Naive thymus-derived CD8-positive, alpha-beta T cell (primary cell): ENCODE data around the gene PYHIN1. TPM values are rescaled to one million over a fixed set of nuclear protein-coding genes. Genes with fewer than 3 reads are reported as not detected.

Experiments used
- ATAC-seq, 2 donors: fragments of 150-1000 bp; cut with Tn5 transposase in 1 of 2; sonication (Bioruptor Pico), chemical (Tn5 transposase) in 1 of 2; 1 replicate in 1 of 2; 2 replicates in 1 of 2; pipeline ENCODE4 v1.10.0; 2021; ENCODE audit warnings: mild to moderate bottlenecking in 2 of 2, moderate library complexity in 2 of 2
- POLR2A ChIA-PET: fragments of 350-600 bp; sonication (Branson Sonifier 250); formaldehyde crosslinking; loops from one replicate; lab custom pipeline; 2021; ENCODE audit warnings: antibody characterized with exemption; lab: Charles Lee
- DNase-seq, 10 donors: peaks; one replicate each; pipeline versions ENCODE4 v3.0.0 to v3.0.0-alpha.2; 2020 to 2022
- H3K27ac Mint-ChIP-seq, 10 donors: one replicate each; pipeline ENCODE4 v1.8.0; 2020 to 2022; ENCODE audit warnings: mild to moderate bottlenecking in 10 of 10, mixed read lengths in 10 of 10, moderate library complexity in 4 of 10, inconsistent platforms in 1 of 10
- H3K27me3 Mint-ChIP-seq, 5 donors: one replicate each; pipeline ENCODE4 v1.8.0; 2021 to 2022; ENCODE audit warnings: mixed read lengths in 5 of 5
- H3K36me3 Mint-ChIP-seq, 3 donors: one replicate each; pipeline ENCODE4 v1.8.0; 2020 to 2022; ENCODE audit warnings: mixed read lengths in 3 of 3, mild to moderate bottlenecking in 2 of 3, inconsistent platforms in 1 of 3
- H3K4me1 Mint-ChIP-seq, 4 donors: one replicate each; pipeline ENCODE4 v1.8.0; 2021 to 2022; ENCODE audit warnings: mixed read lengths in 4 of 4
- H3K4me3 Mint-ChIP-seq, 10 donors: one replicate each; pipeline ENCODE4 v1.8.0; 2020 to 2022; ENCODE audit warnings: mild to moderate bottlenecking in 10 of 10, mixed read lengths in 10 of 10, moderate library complexity in 6 of 10, inconsistent platforms in 1 of 10
- H3K9me3 Mint-ChIP-seq, 9 donors: one replicate each; pipeline ENCODE4 v1.8.0; 2020 to 2022; ENCODE audit warnings: mixed read lengths in 9 of 9, mild to moderate bottlenecking in 3 of 9, inconsistent platforms in 1 of 9, moderate library complexity in 1 of 9
- polyA plus RNA-seq, 3 donors: library from polyadenylated mRNA; unstranded; fragments of 300-500 nt; fragmentation: Illumina TruSeq; gene quantifications; one replicate each; pipeline ENCODE4 v1.2.3, GENCODE V29; 2021
- total RNA-seq, 8 experiments: library from RNA in 2 of 8; stranded (reverse) in 2 of 8; gene quantifications; one replicate each; pipeline ENCODE4 v1.2.3 and lab custom pipeline; 2021 to 2026

Gene PYHIN1
- total and polyA plus RNA-seq, 5 experiments from 2014 or later: 4.3 to 49.0 (median 10.9) TPM

DNA sequence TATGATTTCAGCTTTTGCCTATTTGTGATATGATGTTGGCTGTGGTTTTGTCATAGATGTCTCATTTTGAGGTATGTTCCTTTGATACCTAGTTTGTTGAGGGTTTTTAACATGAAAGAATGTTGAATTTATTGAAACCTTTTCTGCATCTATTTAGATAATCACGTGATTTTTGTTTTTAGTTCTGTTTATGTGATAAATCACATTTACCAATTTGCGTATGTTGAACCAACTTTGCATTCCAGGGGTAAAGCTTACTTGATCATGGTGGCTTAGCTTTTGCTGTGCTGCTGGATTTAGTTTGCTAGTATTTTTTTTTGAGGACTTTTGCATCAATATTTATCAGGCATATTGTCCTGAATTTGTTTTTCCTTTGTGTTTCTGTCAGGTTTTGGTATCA is 51.9 kb downstream of the PYHIN1 start:
- no peak for DNase-seq
- H3K4me3 Mint-ChIP-seq: no peak overlapping the region
- no peak for ATAC-seq
- peaks cover 0 to 4% (median 2%) of the 10 kb centered on the region in 5 donors for H3K27me3 Mint-ChIP-seq
- peaks cover 0 to 8% (median 1%) of the 10 kb centered on the region in 4 donors for H3K4me1 Mint-ChIP-seq
- H3K27ac Mint-ChIP-seq: no peak overlapping the region
- POLR2A ChIA-PET: no interaction called here
- peaks cover 6 to 34% (median 28%) of the 10 kb centered on the region in 3 donors for H3K36me3 Mint-ChIP-seq
- peaks cover 0 to 42% (median 26%) of the 10 kb centered on the region in 9 donors for H3K9me3 Mint-ChIP-seq

DNA sequence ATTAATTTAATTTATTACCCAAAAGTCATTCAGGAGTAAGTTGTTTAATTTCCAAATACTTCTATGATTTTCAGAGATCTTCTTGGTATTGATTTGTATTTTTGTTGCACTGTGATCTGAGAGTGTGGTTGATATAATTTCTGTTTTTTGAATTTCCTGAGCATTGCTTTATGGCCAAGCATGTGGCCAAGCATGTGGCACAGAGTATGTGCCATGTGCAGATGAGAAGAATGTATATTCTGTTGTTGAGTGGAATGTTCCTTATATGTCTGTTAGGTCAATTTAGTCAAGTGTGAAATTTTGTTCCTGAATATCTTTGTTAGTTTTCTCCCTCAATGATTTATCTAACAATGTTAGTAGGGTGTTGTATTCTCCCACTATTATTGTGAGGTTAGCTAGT is 53.0 kb downstream of the PYHIN1 start:
- H3K27me3 Mint-ChIP-seq: peaks cover 0 to 6% (median 2%) of the 10 kb centered on the region in 5 donors
- H3K4me3 Mint-ChIP-seq: no peak overlapping the region
- no peak overlapping the region for H3K27ac Mint-ChIP-seq
- POLR2A ChIA-PET: no interaction called here
- peaks cover 0 to 42% (median 26%) of the 10 kb centered on the region in 9 donors for H3K9me3 Mint-ChIP-seq
- ATAC-seq (no peak), DNase-seq (no peak)
- H3K4me1 Mint-ChIP-seq: peaks cover 0 to 3% (median under 1%) of the 10 kb centered on the region in 4 donors
- H3K36me3 Mint-ChIP-seq: peaks cover 8 to 34% (median 33%) of the 10 kb centered on the region in 3 donors

DNA sequence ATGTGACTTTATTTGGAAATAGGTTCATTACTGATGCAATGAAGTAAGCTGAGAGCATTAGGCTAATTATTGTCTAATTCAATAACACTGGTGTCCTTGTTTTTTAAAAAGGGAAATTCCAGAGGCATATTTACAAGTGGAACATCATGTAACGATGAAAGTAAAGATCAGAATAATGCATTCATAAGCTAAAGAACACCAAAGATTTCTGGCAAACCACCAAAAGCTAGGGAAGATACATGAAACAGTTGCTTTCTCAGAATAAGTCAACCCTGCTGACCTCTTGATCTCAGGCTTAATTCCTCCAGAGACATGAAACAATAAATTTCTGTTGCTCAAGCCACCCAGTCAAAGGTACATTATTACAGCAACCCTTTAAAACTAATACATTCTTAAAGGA is 58.1 kb downstream of the PYHIN1 start:
- POLR2A ChIA-PET: no interaction called here
- peaks cover 0 to 6% (median 3%) of the 10 kb centered on the region in 5 donors for H3K27me3 Mint-ChIP-seq
- peaks cover 0 to 21% (median 2%) of the 10 kb centered on the region in 9 donors for H3K9me3 Mint-ChIP-seq
- no peak overlapping the region for H3K27ac Mint-ChIP-seq
- no peak for ATAC-seq
- DNase-seq: no peak
- H3K36me3 Mint-ChIP-seq: peaks cover 4 to 23% (median 10%) of the 10 kb centered on the region in 3 donors
- no peak overlapping the region for H3K4me3 Mint-ChIP-seq
- no peaks in the 10 kb centered on the region for H3K4me1 Mint-ChIP-seq

DNA sequence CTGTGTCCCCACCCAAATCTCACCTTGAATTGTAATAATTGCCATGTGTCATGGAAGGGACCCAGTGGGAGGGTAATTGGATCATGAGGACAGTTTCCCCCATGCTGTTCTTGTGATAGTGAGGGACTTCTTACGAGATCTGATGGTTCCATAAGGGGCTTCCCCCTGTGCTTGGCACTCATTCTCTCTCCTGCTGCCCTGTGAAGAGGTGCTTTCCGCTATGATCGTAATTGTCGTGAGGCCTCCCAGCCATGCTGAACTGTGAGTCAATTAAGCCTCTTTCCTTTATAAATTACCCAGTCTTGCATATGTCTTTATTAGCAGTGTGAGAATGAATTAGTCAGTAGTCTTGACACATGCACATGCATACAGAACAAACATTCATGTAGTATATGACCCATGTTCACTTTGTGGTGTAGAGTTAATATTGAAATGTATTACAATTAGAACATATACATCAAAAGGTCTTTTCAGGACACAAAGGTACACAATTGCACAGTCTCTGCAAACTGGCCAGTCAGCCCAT is 61.5 kb downstream of the PYHIN1 start:
- POLR2A ChIA-PET: no interaction called here
- Mint-ChIP-seq H3K27ac (peak overlapping the region in 1 of 10 donors; percentile 22), H3K27me3 (peaks cover 0 to 6% (median 3%) of the 10 kb centered on the region in 5 donors), H3K4me1 (peaks cover 0 to 21% (median 4%) of the 10 kb centered on the region in 4 donors), H3K4me3 (no peak overlapping the region), H3K36me3 (peaks cover 0 to 24% (median 4%) of the 10 kb centered on the region in 3 donors), H3K9me3 (peaks cover 0 to 12% (median 0%) of the 10 kb centered on the region in 9 donors)
- ATAC-seq: no peak
- no peak for DNase-seq

DNA sequence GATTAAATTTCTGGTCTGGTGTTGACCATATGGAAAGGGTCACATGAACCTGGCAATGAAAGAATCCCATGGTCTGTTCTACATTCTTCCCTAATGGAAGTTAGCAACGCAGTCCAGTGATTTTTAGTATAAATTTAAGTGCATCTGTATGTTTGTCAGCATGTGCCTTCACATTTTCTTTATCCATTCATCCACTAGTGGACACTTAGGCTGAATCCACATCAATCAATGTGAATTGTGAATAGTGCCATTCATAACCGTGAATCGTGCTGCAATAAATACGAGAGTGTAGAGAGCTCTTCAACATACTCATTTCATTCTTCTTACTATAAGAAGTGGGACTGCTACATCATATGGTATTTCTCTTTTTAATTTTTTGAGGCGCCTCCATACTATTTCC is 65.6 kb downstream of the PYHIN1 start:
- ATAC-seq (no peak), DNase-seq (no peak)
- peaks cover 4 to 32% (median 12%) of the 10 kb centered on the region in 4 donors for H3K4me1 Mint-ChIP-seq
- H3K4me3 Mint-ChIP-seq: no peak overlapping the region
- peaks cover 0 to 12% (median 0%) of the 10 kb centered on the region in 3 donors for H3K36me3 Mint-ChIP-seq
- POLR2A ChIA-PET: interaction anchor here (1.1 to 1.6 kb wide), 2 partner anchors 12 to 32 kb away, joined by 3 read pairs; no protein-coding TSS in a partner anchor
- H3K9me3 Mint-ChIP-seq: peaks cover 0 to 7% (median 0%) of the 10 kb centered on the region in 9 donors
- H3K27ac Mint-ChIP-seq: peak overlapping the region in 2 of 10 donors; percentile 9 to 10
- H3K27me3 Mint-ChIP-seq: peaks cover 0 to 3% (median 0%) of the 10 kb centered on the region in 5 donors

DNA sequence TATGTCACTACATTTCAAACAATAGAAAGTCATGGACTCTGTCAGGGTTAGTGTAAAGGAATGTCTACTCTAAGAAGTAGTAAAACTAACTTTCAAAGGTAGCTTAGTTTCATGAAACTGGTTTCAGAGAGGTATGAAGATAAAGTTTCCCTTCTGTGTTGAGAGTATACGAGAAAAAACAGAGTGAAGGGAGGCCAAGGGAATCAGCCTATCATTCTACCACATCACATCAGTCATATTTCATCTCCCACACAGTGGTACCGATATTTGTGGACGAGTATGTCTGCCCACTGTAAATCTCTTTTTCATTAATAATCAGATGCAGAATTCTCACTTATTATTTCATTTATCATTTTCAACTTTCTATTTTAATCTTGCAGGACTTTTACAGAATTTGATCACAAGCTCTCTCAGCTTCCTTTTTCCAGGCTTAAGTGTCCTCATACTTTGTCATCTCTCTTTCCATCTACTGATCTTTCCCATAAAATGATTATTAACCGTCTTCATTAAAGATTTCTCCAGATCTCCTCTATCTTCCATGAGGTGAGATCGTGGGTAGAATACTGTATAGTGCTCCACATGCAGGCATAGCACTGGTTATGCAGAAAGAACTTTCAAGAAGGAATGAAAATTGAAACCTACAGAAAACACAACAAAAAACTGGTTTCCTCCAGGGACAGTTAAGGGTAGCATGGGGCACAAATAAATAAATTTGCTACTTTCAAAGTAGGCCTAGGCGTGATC is 66.9 kb downstream of the PYHIN1 start:
- peaks cover 4 to 32% (median 12%) of the 10 kb centered on the region in 4 donors for H3K4me1 Mint-ChIP-seq
- POLR2A ChIA-PET: interaction anchor here (1.1 to 1.6 kb wide), 3 partner anchors 10 to 31 kb away, joined by 3 to 7 read pairs (median 3); partner anchors contain the start of gene IFI16
- H3K4me3 Mint-ChIP-seq: peak overlapping the region in 6 of 10 donors; percentile 7 to 46 (median 26)
- DNase-seq (no peak), ATAC-seq (peak; percentile 33 to 52)
- H3K27ac Mint-ChIP-seq: peak overlapping the region in 3 of 10 donors; percentile 10 to 87 (median 74)
- peaks cover 0 to 4% (median 0%) of the 10 kb centered on the region in 3 donors for H3K36me3 Mint-ChIP-seq
- H3K9me3 Mint-ChIP-seq: peaks cover 0 to 3% (median 0%) of the 10 kb centered on the region in 9 donors
- peaks cover 0 to 3% (median 0%) of the 10 kb centered on the region in 5 donors for H3K27me3 Mint-ChIP-seq

DNA sequence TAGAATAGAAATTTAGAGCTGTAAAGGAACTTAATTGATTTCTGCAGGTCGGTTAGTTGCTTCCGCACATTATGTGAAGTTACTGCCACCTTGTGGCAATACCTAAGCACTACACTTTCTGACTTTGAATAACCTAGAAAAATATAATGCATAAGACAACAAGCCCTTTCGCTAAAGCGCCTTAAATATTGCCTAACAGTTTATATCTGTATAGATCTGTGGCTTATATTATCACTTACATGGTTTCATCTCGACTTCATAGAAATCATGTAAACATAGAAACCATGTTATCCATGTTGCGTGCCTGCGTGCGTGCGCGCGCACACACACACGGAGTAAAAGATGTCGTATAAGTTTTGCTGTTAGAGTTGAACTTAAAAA is 67.4 kb downstream of the PYHIN1 start:
- H3K36me3 Mint-ChIP-seq: peaks cover 0 to 1% (median 0%) of the 10 kb centered on the region in 3 donors
- H3K27ac Mint-ChIP-seq: peak overlapping the region in 2 of 10 donors; percentile 10 to 87
- H3K4me1 Mint-ChIP-seq: peaks cover 4 to 32% (median 12%) of the 10 kb centered on the region in 4 donors
- ATAC-seq (peak; percentile 65 to 72), DNase-seq (peak in 9 of 10 donors; percentile 4 to 72 (median 55))
- POLR2A ChIA-PET: interaction anchor here (1.3 kb wide), 1 partner anchor 11 kb away, joined by 7 read pairs; the partner anchor contains the start of gene IFI16
- H3K27me3 Mint-ChIP-seq: peaks cover 0 to 3% (median 0%) of the 10 kb centered on the region in 5 donors
- H3K4me3 Mint-ChIP-seq: peak overlapping the region in 5 of 10 donors; percentile 8 to 46 (median 27)
- H3K9me3 Mint-ChIP-seq: peaks cover 0 to 1% (median 0%) of the 10 kb centered on the region in 9 donors

DNA sequence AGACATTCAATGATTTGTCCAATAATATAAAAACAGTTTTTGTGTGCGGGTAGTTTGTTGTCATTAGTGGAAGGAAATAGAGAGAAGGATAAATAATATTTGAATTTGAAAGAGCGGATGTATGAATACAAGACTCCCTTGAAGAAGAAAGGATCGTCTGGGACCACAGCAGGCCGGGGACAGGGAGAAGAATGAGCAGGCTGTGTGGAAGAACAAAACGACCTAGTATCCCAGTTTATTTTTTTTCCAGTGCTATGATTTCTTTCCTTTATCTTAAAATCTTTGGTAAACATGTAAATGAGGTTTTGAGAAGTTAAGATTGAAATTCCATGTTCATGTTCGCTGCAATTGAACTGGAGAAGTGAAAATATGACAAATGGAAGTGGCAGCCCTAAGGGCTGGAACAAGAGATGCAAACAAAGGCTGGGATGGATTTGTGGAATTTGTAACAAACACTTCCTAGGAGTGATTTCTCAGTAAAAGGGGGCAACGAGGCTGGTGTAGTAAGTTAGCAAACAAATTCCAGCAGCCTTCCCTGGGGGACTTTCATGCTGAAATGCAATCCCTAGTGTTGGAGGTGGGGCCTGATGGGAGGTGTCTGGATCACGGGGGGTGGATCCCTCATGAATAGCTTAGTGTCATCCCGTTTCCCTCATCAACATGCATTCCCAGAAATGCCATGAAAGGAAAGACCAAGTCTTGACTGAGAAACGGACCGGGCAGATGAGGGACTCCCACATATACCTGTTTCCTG is 68.1 kb downstream of the PYHIN1 start:
- Mint-ChIP-seq H3K4me3 (no peak overlapping the region), H3K9me3 (no peaks in the 10 kb centered on the region), H3K36me3 (peaks cover 0 to 1% (median 0%) of the 10 kb centered on the region in 3 donors), H3K27ac (peak overlapping the region in 1 of 10 donors; percentile 30), H3K4me1 (peaks cover 4 to 32% (median 12%) of the 10 kb centered on the region in 4 donors), H3K27me3 (peaks cover 0 to 3% (median 0%) of the 10 kb centered on the region in 5 donors)
- POLR2A ChIA-PET: interaction anchor here (1.3 kb wide), 1 partner anchor 9 kb away, joined by 5 read pairs; no protein-coding TSS in a partner anchor
- ATAC-seq: no peak
- no peak for DNase-seq

DNA sequence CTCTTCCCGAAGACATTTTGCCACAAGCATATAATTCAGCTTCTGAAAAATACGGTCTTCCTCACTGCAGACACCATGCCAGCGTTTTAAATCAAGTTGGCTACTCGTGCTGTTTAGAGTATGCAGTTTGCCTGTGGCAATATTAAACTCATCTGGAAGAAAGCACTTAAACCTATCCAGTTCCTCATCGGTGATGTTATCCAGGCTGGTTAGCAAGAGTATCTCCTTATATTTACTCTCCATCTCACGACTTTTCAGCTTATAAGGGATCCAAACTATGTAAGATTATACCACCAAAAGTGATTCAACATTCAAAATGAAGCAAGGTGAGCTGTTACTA is 68.7 kb downstream of the PYHIN1 start:
- ATAC-seq (no peak), DNase-seq (no peak)
- Mint-ChIP-seq H3K9me3 (no peaks in the 10 kb centered on the region), H3K4me3 (no peak overlapping the region), H3K4me1 (peaks cover 4 to 29% (median 12%) of the 10 kb centered on the region in 4 donors), H3K27me3 (peaks cover 0 to 3% (median 0%) of the 10 kb centered on the region in 5 donors), H3K27ac (peak overlapping the region in 1 of 10 donors; percentile 39), H3K36me3 (no peaks in the 10 kb centered on the region)
- POLR2A ChIA-PET: interaction anchor here (1.3 kb wide), 1 partner anchor 9 kb away, joined by 5 read pairs; no protein-coding TSS in a partner anchor

DNA sequence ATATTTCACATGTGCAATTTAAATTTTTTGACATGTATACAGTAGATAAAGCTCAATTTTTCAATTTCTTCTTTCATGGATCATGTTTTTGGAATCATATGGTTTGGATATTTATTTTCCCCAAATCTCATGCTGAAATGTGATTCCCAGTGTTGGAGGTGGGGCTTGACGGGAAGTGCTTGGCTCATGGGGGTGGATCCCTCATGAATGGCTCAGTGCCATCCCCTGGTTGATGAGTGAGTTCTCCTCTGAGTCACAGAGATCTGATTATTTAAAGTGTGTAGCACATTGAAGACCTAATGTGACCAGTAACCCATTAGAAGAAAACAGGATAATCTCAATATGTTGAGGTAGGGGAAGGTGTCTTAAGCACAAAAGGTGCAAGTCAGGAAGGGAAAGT is 69.3 kb downstream of the PYHIN1 start:
- Mint-ChIP-seq H3K4me3 (no peak overlapping the region), H3K36me3 (no peaks in the 10 kb centered on the region), H3K27me3 (peaks cover 0 to 3% (median 0%) of the 10 kb centered on the region in 5 donors), H3K27ac (peak overlapping the region in 1 of 10 donors; percentile 9), H3K4me1 (peaks cover 4 to 31% (median 13%) of the 10 kb centered on the region in 4 donors), H3K9me3 (no peaks in the 10 kb centered on the region)
- POLR2A ChIA-PET: interaction anchor here (1.3 kb wide), 1 partner anchor 8 kb away, joined by 5 read pairs; no protein-coding TSS in a partner anchor
- ATAC-seq (no peak), DNase-seq (no peak)

DNA sequence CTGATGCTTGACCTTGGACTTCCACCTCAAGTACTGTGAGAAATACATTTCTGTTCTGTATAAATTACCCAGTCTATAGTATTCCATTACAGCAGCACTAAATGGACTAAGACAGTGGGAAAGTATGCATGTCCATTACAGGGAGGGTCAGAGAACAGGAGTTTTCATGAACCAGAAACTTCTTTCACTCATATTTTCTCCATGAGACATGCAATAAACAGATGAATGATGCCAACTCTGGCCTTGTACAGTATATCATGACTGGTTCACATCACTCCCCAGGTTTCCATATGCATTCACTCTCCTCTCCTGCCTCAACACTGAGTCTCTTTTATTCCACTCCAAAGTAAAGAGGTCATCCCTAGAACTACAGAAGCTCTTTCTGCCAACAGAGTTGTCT is 73.8 kb downstream of the PYHIN1 start:
- DNase-seq (no peak), ATAC-seq (no peak)
- peaks cover 17 to 43% (median 32%) of the 10 kb centered on the region in 4 donors for H3K4me1 Mint-ChIP-seq
- peaks cover 0 to 15% (median 0%) of the 10 kb centered on the region in 9 donors for H3K9me3 Mint-ChIP-seq
- POLR2A ChIA-PET: no interaction called here
- H3K27ac Mint-ChIP-seq: peak overlapping the region in 6 of 10 donors; percentile 0 to 99 (median 54)
- H3K4me3 Mint-ChIP-seq: no peak overlapping the region
- no peaks in the 10 kb centered on the region for H3K36me3 Mint-ChIP-seq
- no peaks in the 10 kb centered on the region for H3K27me3 Mint-ChIP-seq

DNA sequence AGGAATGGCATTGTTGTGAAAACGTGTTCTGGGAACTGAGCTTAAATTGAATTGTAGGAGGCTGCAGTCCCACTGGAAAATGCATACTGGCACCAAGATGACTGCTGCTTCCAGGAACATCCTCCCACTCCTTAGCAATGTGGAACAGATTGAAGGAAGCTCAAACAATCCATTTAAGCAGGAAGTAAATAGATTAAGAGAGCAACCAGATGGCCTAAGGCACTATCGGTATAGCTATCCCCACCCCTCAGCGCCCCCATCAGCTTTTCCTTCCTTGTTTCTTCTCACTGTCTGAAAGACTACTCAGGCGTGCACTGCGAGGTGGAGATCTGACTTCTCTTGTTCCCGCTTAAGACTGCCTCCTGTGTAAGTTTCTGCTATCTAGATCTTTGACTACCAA is 74.3 kb downstream of the PYHIN1 start:
- Mint-ChIP-seq H3K9me3 (peaks cover 0 to 15% (median 0%) of the 10 kb centered on the region in 9 donors), H3K4me1 (peaks cover 18 to 42% (median 32%) of the 10 kb centered on the region in 4 donors), H3K27me3 (no peaks in the 10 kb centered on the region), H3K36me3 (no peaks in the 10 kb centered on the region), H3K4me3 (peak overlapping the region in 1 of 10 donors; percentile 13), H3K27ac (peak overlapping the region in 9 of 10 donors; percentile 10 to 99 (median 46))
- ATAC-seq (no peak), DNase-seq (no peak)
- POLR2A ChIA-PET: no interaction called here
